ENCODE measurements around the gene KRTAP5-3.

The KRTAP5-3 gene

GRCh38 chr11:1640076-1640946 is 32.0 kb upstream of the KRTAP5-3 start:
- Histone ChIP-seq H3K4me3 (ENCODE audit: low read depth, low read length) (no peak overlapping the region), H3K4me1 (ENCODE audit: control insufficient read depth, insufficient read depth, low read length) (no peaks in the 10 kb centered on the region), H3K36me3 (ENCODE audit: control insufficient read depth in 2 of 2, insufficient read depth in 1 of 2, low read length in 2 of 2) (no peaks in the 10 kb centered on the region), H3K9me3 (ENCODE audit: control insufficient read depth, insufficient read depth, low read depth, low read length) (no peaks in the 10 kb centered on the region), H3K27ac (ENCODE audit: extremely low read depth, low read depth, low read length) (no peak overlapping the region)
- CTCF ChIA-PET = interaction anchor here (0.6 to 5.6 kb wide), 29 partner anchors 11 to 552 kb away, joined by 3 to 67 read pairs (median 3); partner anchors contain the start of genes KRTAP5-2, KRTAP5-5 and SYT8
- POLR2A ChIA-PET = interaction anchor here (0.6 kb wide), 1 partner anchor 150 kb away, joined by 3 read pairs; no protein-coding TSS in a partner anchor
- TF ChIP-seq ZNF148 (tag by site-specific recombination; IDR thresholded peaks at IDR 0.05; ENCODE audit: borderline replicate concordance) (no peak), REPIN1 (tag by site-specific recombination; IDR thresholded peaks at IDR 0.05; ENCODE audit: low read depth) (no peak), ZBTB17 (tag by site-specific recombination; IDR thresholded peaks at IDR 0.05) (peak; percentile 51; the same call in 1 of the 2 replicates), ZNF624 (tag by site-specific recombination; IDR thresholded peaks at IDR 0.05) (no peak), GLI2 (tag by site-specific recombination; IDR thresholded peaks at IDR 0.05; ENCODE audit: borderline replicate concordance, low read depth) (no peak), FEZF1 (tag by site-specific recombination; IDR thresholded peaks at IDR 0.05) (no peak), ZNF747 (tag by site-specific recombination; IDR thresholded peaks at IDR 0.05) (no peak), ZNF211 (tag by site-specific recombination; IDR thresholded peaks at IDR 0.05; ENCODE audit: low read depth) (no peak), ZNF16 (tag by site-specific recombination; IDR thresholded peaks at IDR 0.05; ENCODE audit: low read depth) (no peak), ZNF121 (tag by site-specific recombination; IDR thresholded peaks at IDR 0.05) (no peak), BCL6B (tag by site-specific recombination; IDR thresholded peaks at IDR 0.05) (no peak), ZNF610 (tag by site-specific recombination; IDR thresholded peaks at IDR 0.05; ENCODE audit: borderline replicate concordance) (no peak), ZNF670 (tag by site-specific recombination; IDR thresholded peaks at IDR 0.05; ENCODE audit: low read depth) (no peak), YY1 (tag by site-specific recombination; IDR thresholded peaks at IDR 0.05) (no peak), ZNF639 (tag by site-specific recombination; IDR thresholded peaks at IDR 0.05) (no peak), ZNF354C (tag by site-specific recombination; IDR thresholded peaks at IDR 0.05; ENCODE audit: borderline replicate concordance, low read depth) (no peak), ZNF600 (tag by site-specific recombination; IDR thresholded peaks at IDR 0.05) (peak; percentile 86)
- TF ChIP-seq, protein P1, sequence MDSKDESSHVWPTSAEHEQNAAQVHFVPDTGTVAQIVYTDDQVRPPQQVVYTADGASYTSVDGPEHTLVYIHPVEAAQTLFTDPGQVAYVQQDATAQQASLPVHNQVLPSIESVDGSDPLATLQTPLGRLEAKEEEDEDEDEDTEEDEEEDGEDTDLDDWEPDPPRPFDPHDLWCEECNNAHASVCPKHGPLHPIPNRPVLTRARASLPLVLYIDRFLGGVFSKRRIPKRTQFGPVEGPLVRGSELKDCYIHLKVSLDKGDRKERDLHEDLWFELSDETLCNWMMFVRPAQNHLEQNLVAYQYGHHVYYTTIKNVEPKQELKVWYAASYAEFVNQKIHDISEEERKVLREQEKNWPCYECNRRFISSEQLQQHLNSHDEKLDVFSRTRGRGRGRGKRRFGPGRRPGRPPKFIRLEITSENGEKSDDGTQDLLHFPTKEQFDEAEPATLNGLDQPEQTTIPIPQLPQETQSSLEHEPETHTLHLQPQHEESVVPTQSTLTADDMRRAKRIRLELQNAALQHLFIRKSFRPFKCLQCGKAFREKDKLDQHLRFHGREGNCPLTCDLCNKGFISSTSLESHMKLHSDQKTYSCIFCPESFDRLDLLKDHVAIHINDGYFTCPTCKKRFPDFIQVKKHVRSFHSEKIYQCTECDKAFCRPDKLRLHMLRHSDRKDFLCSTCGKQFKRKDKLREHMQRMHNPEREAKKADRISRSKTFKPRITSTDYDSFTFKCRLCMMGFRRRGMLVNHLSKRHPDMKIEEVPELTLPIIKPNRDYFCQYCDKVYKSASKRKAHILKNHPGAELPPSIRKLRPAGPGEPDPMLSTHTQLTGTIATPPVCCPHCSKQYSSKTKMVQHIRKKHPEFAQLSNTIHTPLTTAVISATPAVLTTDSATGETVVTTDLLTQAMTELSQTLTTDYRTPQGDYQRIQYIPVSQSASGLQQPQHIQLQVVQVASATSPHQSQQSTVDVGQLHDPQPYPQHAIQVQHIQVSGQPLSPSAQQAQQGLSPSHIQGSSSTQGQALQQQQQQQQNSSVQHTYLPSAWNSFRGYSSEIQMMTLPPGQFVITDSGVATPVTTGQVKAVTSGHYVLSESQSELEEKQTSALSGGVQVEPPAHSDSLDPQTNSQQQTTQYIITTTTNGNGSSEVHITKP (tag by site-specific recombination; IDR thresholded peaks at IDR 0.05) = peak; percentile 56
- TF ChIP-seq, protein P2, sequence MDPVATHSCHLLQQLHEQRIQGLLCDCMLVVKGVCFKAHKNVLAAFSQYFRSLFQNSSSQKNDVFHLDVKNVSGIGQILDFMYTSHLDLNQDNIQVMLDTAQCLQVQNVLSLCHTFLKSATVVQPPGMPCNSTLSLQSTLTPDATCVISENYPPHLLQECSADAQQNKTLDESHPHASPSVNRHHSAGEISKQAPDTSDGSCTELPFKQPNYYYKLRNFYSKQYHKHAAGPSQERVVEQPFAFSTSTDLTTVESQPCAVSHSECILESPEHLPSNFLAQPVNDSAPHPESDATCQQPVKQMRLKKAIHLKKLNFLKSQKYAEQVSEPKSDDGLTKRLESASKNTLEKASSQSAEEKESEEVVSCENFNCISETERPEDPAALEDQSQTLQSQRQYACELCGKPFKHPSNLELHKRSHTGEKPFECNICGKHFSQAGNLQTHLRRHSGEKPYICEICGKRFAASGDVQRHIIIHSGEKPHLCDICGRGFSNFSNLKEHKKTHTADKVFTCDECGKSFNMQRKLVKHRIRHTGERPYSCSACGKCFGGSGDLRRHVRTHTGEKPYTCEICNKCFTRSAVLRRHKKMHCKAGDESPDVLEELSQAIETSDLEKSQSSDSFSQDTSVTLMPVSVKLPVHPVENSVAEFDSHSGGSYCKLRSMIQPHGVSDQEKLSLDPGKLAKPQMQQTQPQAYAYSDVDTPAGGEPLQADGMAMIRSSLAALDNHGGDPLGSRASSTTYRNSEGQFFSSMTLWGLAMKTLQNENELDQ (tag by site-specific recombination; IDR thresholded peaks at IDR 0.05; ENCODE audit: low read depth) = no peak
- TF ChIP-seq, protein P3, sequence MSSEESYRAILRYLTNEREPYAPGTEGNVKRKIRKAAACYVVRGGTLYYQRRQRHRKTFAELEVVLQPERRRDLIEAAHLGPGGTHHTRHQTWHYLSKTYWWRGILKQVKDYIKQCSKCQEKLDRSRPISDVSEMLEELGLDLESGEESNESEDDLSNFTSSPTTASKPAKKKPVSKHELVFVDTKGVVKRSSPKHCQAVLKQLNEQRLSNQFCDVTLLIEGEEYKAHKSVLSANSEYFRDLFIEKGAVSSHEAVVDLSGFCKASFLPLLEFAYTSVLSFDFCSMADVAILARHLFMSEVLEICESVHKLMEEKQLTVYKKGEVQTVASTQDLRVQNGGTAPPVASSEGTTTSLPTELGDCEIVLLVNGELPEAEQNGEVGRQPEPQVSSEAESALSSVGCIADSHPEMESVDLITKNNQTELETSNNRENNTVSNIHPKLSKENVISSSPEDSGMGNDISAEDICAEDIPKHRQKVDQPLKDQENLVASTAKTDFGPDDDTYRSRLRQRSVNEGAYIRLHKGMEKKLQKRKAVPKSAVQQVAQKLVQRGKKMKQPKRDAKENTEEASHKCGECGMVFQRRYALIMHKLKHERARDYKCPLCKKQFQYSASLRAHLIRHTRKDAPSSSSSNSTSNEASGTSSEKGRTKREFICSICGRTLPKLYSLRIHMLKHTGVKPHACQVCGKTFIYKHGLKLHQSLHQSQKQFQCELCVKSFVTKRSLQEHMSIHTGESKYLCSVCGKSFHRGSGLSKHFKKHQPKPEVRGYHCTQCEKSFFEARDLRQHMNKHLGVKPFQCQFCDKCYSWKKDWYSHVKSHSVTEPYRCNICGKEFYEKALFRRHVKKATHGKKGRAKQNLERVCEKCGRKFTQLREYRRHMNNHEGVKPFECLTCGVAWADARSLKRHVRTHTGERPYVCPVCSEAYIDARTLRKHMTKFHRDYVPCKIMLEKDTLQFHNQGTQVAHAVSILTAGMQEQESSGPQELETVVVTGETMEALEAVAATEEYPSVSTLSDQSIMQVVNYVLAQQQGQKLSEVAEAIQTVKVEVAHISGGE (tag by site-specific recombination; conservative IDR thresholded peaks at IDR 0.05; ENCODE audit: low read depth) = no peak

All from HEK293 (cell line).